HepG2 (cell line): ENCODE measurements around the gene PLEKHM2. TPM values are rescaled to one million over a fixed set of nuclear protein-coding genes. Genes with fewer than 3 reads are reported as not detected.

ENCODE experiments used
- ATAC-seq: fragments of 200-7000 bp; cut with Tn5 transposase; 3 replicates; pipeline ENCODE4 v1.9.1; 2020; ENCODE audit warnings: mild to moderate bottlenecking, moderate library complexity
- BruUV-seq: library from RNA; stranded (reverse); fragments of 400-500 nt; replicated peaks from 2 replicates; lab custom pipeline; 2021; lab: Mats Ljungman, UMichigan
- CTCF ChIA-PET: fragments of 300-600 bp; formaldehyde crosslinking; extraction: SDS; loops from one replicate; lab custom pipeline; 2021; ENCODE audit warnings: low total read pairs, inconsistent platforms, low intra/inter-chr PET ratio; lab: Yijun Ruan, JAX
- POLR2A ChIA-PET: fragments of 350-600 bp; sonication (Branson Sonifier 250); formaldehyde crosslinking; loops from one replicate; lab custom pipeline; 2020; ENCODE audit warnings: antibody characterized with exemption, inconsistent platforms; lab: Yijun Ruan, JAX
- DNase-seq: peaks from one replicate; pipeline ENCODE4 v3.0.0-alpha.2; 2015; ENCODE audit warnings: low spot score
- FAIRE-seq: peaks from 3 replicates; lab custom pipeline; 2011; peaks lifted over from hg19 to GRCh38; lab: Jason Lieb, UNC
- H2AFZ ChIP-seq: one replicate; pipeline ENCODE4 v1.6.1; 2011; ENCODE audit warnings: low read length, inconsistent platforms
- H3K27ac ChIP-seq: fragments of 300-600 bp; 3 replicates; pipeline ENCODE4 v1.8.0; 2011; ENCODE audit warnings: mixed run types, mild to moderate bottlenecking, mixed read lengths, low read length, inconsistent platforms; ENCODE audit not compliant: insufficient read depth; ENCODE audit errors: extremely low read length
- H3K27me3 ChIP-seq, 2 experiments: fragments of 200-600 bp in 1 of 2; 2 replicates in 1 of 2; 3 replicates in 1 of 2; pipeline versions ENCODE4 v1.6.0 to v1.8.0; 2011; ENCODE audit warnings: low read length in 2 of 2, mild to moderate bottlenecking in 2 of 2, moderate library complexity in 2 of 2, inconsistent platforms in 1 of 2; ENCODE audit not compliant: insufficient read depth in 2 of 2, control insufficient read depth in 1 of 2
- H3K36me3 ChIP-seq, 2 experiments: fragments of 200-600 bp in 1 of 2; replicated peaks in 1 of 2; 2 replicates in 1 of 2; 3 replicates in 1 of 2; pipeline versions ENCODE4 v1.5.1 to v1.8.0; 2011; ENCODE audit warnings: low read length in 2 of 2, inconsistent platforms in 1 of 2; ENCODE audit not compliant: insufficient read depth in 2 of 2, control insufficient read depth in 1 of 2
- H3K4me1 ChIP-seq: 2 replicates; pipeline ENCODE4 v1.5.1; 2012; ENCODE audit warnings: low read length, inconsistent platforms; ENCODE audit not compliant: insufficient read depth
- H3K4me2 ChIP-seq: 2 replicates; pipeline ENCODE4 v1.6.0; 2011; ENCODE audit warnings: low read depth, low read length, inconsistent platforms
- H3K4me3 ChIP-seq, 3 experiments: fragments of 200-600 bp in 1 of 3; sonication (generic), shearing (Covaris generic) in 1 of 3; replicated peaks in 1 of 3; 2 replicates each; pipeline ENCODE4 v1.5.1; 2011 to 2016; ENCODE audit warnings: low read length in 3 of 3, inconsistent platforms in 2 of 3, low read depth in 2 of 3, mild to moderate bottlenecking in 2 of 3, control low read depth in 1 of 3, mixed read lengths in 1 of 3; ENCODE audit not compliant: insufficient read depth in 1 of 3
- H3K79me2 ChIP-seq: one replicate; pipeline ENCODE4 v1.6.1; 2011; ENCODE audit warnings: low read length, inconsistent platforms; ENCODE audit not compliant: insufficient read depth
- H3K9ac ChIP-seq: 2 replicates; pipeline ENCODE4 v1.6.0; 2011; ENCODE audit warnings: mild to moderate bottlenecking, low read depth, low read length, inconsistent platforms; ENCODE audit not compliant: insufficient read depth
- H3K9me3 ChIP-seq: 2 replicates; pipeline ENCODE4 v1.5.1; 2012; ENCODE audit warnings: mild to moderate bottlenecking, low read length
- H4K20me1 ChIP-seq: 2 replicates; pipeline ENCODE4 v1.6.0; 2011; ENCODE audit warnings: inconsistent platforms, mild to moderate bottlenecking, low read length, moderate library complexity; ENCODE audit not compliant: insufficient read depth
- ATF1 ChIP-seq: IDR thresholded peaks from 2 replicates; pipeline ENCODE4 v1.6.1; 2016; ENCODE audit warnings: mild to moderate bottlenecking, control low read depth
- BRCA1 ChIP-seq: sonication (generic); formaldehyde crosslinking; IDR thresholded peaks from 2 replicates; pipeline ENCODE4 v1.4.0; 2020; ENCODE audit warnings: missing genetic modification reagents
- ELF1 ChIP-seq: sonication (generic); formaldehyde crosslinking; IDR thresholded peaks from 2 replicates; pipeline ENCODE4 v1.4.0; 2020; ENCODE audit warnings: missing genetic modification reagents
- PLSCR1 ChIP-seq: sonication (generic); formaldehyde crosslinking; IDR thresholded peaks from 2 replicates; pipeline ENCODE4 v1.5.0; 2020; ENCODE audit warnings: missing genetic modification reagents, mild to moderate bottlenecking, borderline replicate concordance
- SETDB1 ChIP-seq: sonication (generic); formaldehyde crosslinking; IDR thresholded peaks from 2 replicates; pipeline ENCODE4 v1.5.1; 2020; ENCODE audit warnings: missing genetic modification reagents, mild to moderate bottlenecking, borderline replicate concordance
- ZNF709 ChIP-seq: sonication (generic); formaldehyde crosslinking; IDR thresholded peaks from 2 replicates; pipeline ENCODE4 v1.5.0; 2020; ENCODE audit warnings: mild to moderate bottlenecking, missing genetic modification reagents
- WGBS: methylation state at CpG from one replicate; pipeline ENCODE4 v1.1.6; 2017; ENCODE audit warnings: low lambda C conversion rate; 5-methylcytosine and 5-hydroxymethylcytosine counted together
- in situ Hi-C: cut with HindIII; loops from 2 replicates; pipeline ENCODE4 v1.10.0; 2017; ENCODE audit warnings: low pct_unique_long_range_greater_than_20kb; ENCODE audit not compliant: extremely low pct_ligation_motif_present
- intact Hi-C: fragments of 100-400 bp; cut with micrococcal nuclease; formaldehyde crosslinking; loops from one replicate; pipeline ENCODE4 v1.10.0; 2022; ENCODE audit not compliant: unreplicated experiment
- polyA plus RNA-seq, 8 experiments: library from polyadenylated mRNA; depleted of rRNA in 3 of 8; stranded (reverse) in 7 of 8; unstranded in 1 of 8; fragments of >200 nt; fragmentation: Illumina TruSeq in 4 of 8; extraction: Trizol in 4 of 8; gene quantifications; 2 replicates each; pipeline versions ENCODE4 v1.2.1 to v1.2.3, GENCODE V29; 2011 to 2016; ENCODE audit warnings: low read depth in 4 of 8, missing spikeins in 1 of 8, mixed read lengths in 1 of 8; ENCODE audit not compliant: insufficient read depth in 1 of 8
- total RNA-seq, 5 experiments: library from RNA; depleted of rRNA; stranded (reverse); fragments of >200 nt; fragmentation: Illumina TruSeq; extraction: Trizol; gene quantifications; 2 replicates each; pipeline ENCODE4 v1.2.3, GENCODE V29; 2016; ENCODE audit warnings: low read depth in 1 of 5
- TF ChIP-seq, protein P1 (sequence below): sonication (generic); formaldehyde crosslinking; IDR thresholded peaks from 2 replicates; pipeline ENCODE4 v1.4.0; 2020; ENCODE audit warnings: missing genetic modification reagents

The PLEKHM2 gene
- total and polyA plus RNA-seq, 2 of the 13 experiments (the other 11 are each of a cell fraction or from before 2014, with no cell fraction given) = 16.5 to 27.3 TPM

GRCh38 chr1:15767941-15768340 lies 83.8 kb downstream of the PLEKHM2 start:
- peaks cover 14% of the 10 kb centered on the region; the same call in 1 of the 2 replicates for H3K4me1 ChIP-seq
- intact Hi-C loops (no loop called here), in situ Hi-C loops (no loop called here)
- ATAC-seq (no peak), FAIRE-seq (no peak)
- BruUV-seq = no TSS peak
- no peak overlapping the region for H3K9ac ChIP-seq
- no peaks in the 10 kb centered on the region for H3K9me3 ChIP-seq
- CTCF ChIA-PET = no interaction called here
- TF ChIP-seq ZNF709 (CRISPR knock-in tag) (no peak), ATF1 (CRISPR knock-in tag) (no peak), ELF1 (CRISPR knock-in tag) (no peak), PLSCR1 (no peak), SETDB1 (CRISPR knock-in tag) (no peak), BRCA1 (CRISPR knock-in tag) (no peak)
- TF ChIP-seq, protein P1, sequence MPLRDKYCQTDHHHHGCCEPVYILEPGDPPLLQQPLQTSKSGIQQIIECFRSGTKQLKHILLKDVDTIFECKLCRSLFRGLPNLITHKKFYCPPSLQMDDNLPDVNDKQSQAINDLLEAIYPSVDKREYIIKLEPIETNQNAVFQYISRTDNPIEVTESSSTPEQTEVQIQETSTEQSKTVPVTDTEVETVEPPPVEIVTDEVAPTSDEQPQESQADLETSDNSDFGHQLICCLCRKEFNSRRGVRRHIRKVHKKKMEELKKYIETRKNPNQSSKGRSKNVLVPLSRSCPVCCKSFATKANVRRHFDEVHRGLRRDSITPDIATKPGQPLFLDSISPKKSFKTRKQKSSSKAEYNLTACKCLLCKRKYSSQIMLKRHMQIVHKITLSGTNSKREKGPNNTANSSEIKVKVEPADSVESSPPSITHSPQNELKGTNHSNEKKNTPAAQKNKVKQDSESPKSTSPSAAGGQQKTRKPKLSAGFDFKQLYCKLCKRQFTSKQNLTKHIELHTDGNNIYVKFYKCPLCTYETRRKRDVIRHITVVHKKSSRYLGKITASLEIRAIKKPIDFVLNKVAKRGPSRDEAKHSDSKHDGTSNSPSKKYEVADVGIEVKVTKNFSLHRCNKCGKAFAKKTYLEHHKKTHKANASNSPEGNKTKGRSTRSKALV (CRISPR knock-in tag) = no peak
- TF ChIP-seq, all 625 proteins: peak for 0
- H3K27me3 ChIP-seq = no peaks in the 10 kb centered on the region
- no peak overlapping the region for H3K4me2 ChIP-seq
- H4K20me1 ChIP-seq = no peaks in the 10 kb centered on the region
- H3K27ac ChIP-seq = no peak overlapping the region
- no peak overlapping the region for H2AFZ ChIP-seq
- 83% methylated on average over 2 of the region's 5 CpGs for WGBS
- H3K4me3 ChIP-seq = no peak overlapping the region
- no peak for DNase-seq
- peaks cover 3 to 6% of the 10 kb centered on the region in 2 experiments; a peak in 3 of 5 replicates for H3K36me3 ChIP-seq
- POLR2A ChIA-PET = no interaction called here
- H3K79me2 ChIP-seq = no peaks in the 10 kb centered on the region
